Stimulated activated CD8-positive, alpha-beta memory T cell treated with anti-CD3 and anti-CD28 coated beads, Interleukin-4, amount 100 ng/mL, for 24 hours (primary cell): ENCODE results near the gene PPM1L.

Source experiments
- DNase-seq: peaks from one replicate; pipeline ENCODE4 v3.0.0-alpha.2; 2020; ENCODE audit warnings: low read depth

The PPM1L gene

GRCh38 chr3:161043336-161044035, 287.5 kb downstream of the PPM1L start:
- no peak for DNase-seq

GRCh38 chr3:161049683-161050248, 293.7 kb downstream of the PPM1L start:
- no peak for DNase-seq

- no peak for DNase-seq
Observed at GRCh38 chr3:161050935-161051334, 294.9 kb downstream of the PPM1L start.

GRCh38 chr3:161051856-161052255, 295.8 kb downstream of the PPM1L start:
- no peak for DNase-seq

GRCh38 chr3:161054860-161055604, 299.0 kb downstream of the PPM1L start:
- no peak for DNase-seq

GRCh38 chr3:161064413-161064812, 308.4 kb downstream of the PPM1L start:
- no peak for DNase-seq

GRCh38 chr3:161066930-161067329, 310.9 kb downstream of the PPM1L start:
- no peak for DNase-seq

- no peak for DNase-seq
Observed at GRCh38 chr3:161067335-161067734, 311.3 kb downstream of the PPM1L start.

GRCh38 chr3:161069511-161070251, 313.6 kb downstream of the PPM1L start:
- DNase-seq = no peak

GRCh38 chr3:161070252-161070930, 314.4 kb downstream of the PPM1L start:
- DNase-seq = no peak

GRCh38 chr3:161070980-161071663, 315.1 kb downstream of the PPM1L start:
- DNase-seq = no peak

GRCh38 chr3:161072211-161072621, 316.2 kb downstream of the PPM1L start:
- DNase-seq = no peak

- DNase-seq = no peak
Observed at GRCh38 chr3:161072751-161073150, 316.7 kb downstream of the PPM1L start.

- no peak for DNase-seq
Observed at GRCh38 chr3:161073181-161073580, 317.1 kb downstream of the PPM1L start.

- DNase-seq = no peak
Observed at GRCh38 chr3:161081633-161082032, 325.6 kb downstream of the PPM1L start.

- DNase-seq = no peak
Observed at GRCh38 chr3:161082063-161082462, 326.0 kb downstream of the PPM1L start.

GRCh38 chr3:161083131-161083530, 327.1 kb downstream of the PPM1L start:
- DNase-seq = no peak

GRCh38 chr3:161084277-161084676, 328.2 kb downstream of the PPM1L start:
- no peak for DNase-seq

- no peak for DNase-seq
Observed at GRCh38 chr3:161093895-161094294, 337.9 kb downstream of the PPM1L start.

GRCh38 chr3:161096771-161097367, 340.8 kb downstream of the PPM1L start:
- no peak for DNase-seq

GRCh38 chr3:161100994-161101393, 345.0 kb downstream of the PPM1L start:
- DNase-seq = no peak
